Activated naive CD8-positive, alpha-beta T cell treated with anti-CD3 and anti-CD28 coated beads, Interleukin-2, amount 10 ng/mL, durations not matched to agents 7 days and 5 days (primary cell): Measurements from ENCODE around the gene THBS2. TPM values are rescaled to one million over a fixed set of nuclear protein-coding genes. Genes with fewer than 3 reads are reported as not detected.

Experiments used
- ATAC-seq: fragments of 150-1000 bp; cut with Tn5 transposase; one replicate; pipeline ENCODE4 v1.10.0; 2021; ENCODE audit warnings: low read depth, moderate library complexity
- POLR2A ChIA-PET: fragments of 350-600 bp; sonication (Branson Sonifier 250); formaldehyde crosslinking; loops from one replicate; lab custom pipeline; 2021; ENCODE audit warnings: antibody characterized with exemption; lab: Charles Lee
- DNase-seq: peaks from one replicate; pipeline ENCODE4 v3.0.0; 2021
- H3K27ac Mint-ChIP-seq: one replicate; pipeline ENCODE4 v1.8.0; 2022; ENCODE audit warnings: mild to moderate bottlenecking, mixed read lengths
- H3K27me3 Mint-ChIP-seq: one replicate; pipeline ENCODE4 v1.8.0; 2022; ENCODE audit warnings: mild to moderate bottlenecking, moderate library complexity, mixed read lengths
- H3K36me3 Mint-ChIP-seq: one replicate; pipeline ENCODE4 v1.8.0; 2021; ENCODE audit warnings: mild to moderate bottlenecking, mixed read lengths
- H3K4me1 Mint-ChIP-seq: one replicate; pipeline ENCODE4 v1.8.0; 2021; ENCODE audit warnings: mixed read lengths
- H3K4me3 Mint-ChIP-seq: one replicate; pipeline ENCODE4 v1.8.0; 2022; ENCODE audit warnings: mild to moderate bottlenecking, moderate library complexity, mixed read lengths
- H3K9me3 Mint-ChIP-seq: one replicate; pipeline ENCODE4 v1.8.0; 2021; ENCODE audit warnings: mixed read lengths
- total RNA-seq, 2 experiments: library from RNA; stranded (reverse); gene quantifications; one replicate each; pipeline ENCODE4 v1.2.3, GENCODE V29; 2021

THBS2 gene
- total RNA-seq, 2 experiments from 2014 or later: not detected

- DNase-seq: no peak
- H3K27ac Mint-ChIP-seq: no peak overlapping the region
- POLR2A ChIA-PET: no interaction called here
- peaks cover 3% of the 10 kb centered on the region for H3K36me3 Mint-ChIP-seq
- no peak for ATAC-seq
- peaks cover 14% of the 10 kb centered on the region for H3K9me3 Mint-ChIP-seq
- no peak overlapping the region for H3K4me3 Mint-ChIP-seq
- H3K27me3 Mint-ChIP-seq: no peaks in the 10 kb centered on the region
- no peaks in the 10 kb centered on the region for H3K4me1 Mint-ChIP-seq
Measured at GRCh38 chr6:169229615-169230321, 23.9 kb downstream of the THBS2 start.

GRCh38 chr6:169227116-169227515 is 26.5 kb downstream of the THBS2 start:
- POLR2A ChIA-PET: interaction anchor here (1.1 kb wide), 1 partner anchor 14 kb away, joined by 4 read pairs; no protein-coding TSS in a partner anchor
- peaks cover 3% of the 10 kb centered on the region for H3K9me3 Mint-ChIP-seq
- no peak for DNase-seq

GRCh38 chr6:169225887-169226286 is 27.8 kb downstream of the THBS2 start:
- H3K9me3 Mint-ChIP-seq: peaks cover 3% of the 10 kb centered on the region
- H3K27ac Mint-ChIP-seq: no peak overlapping the region
- no peaks in the 10 kb centered on the region for H3K36me3 Mint-ChIP-seq
- no peak overlapping the region for H3K4me3 Mint-ChIP-seq
- POLR2A ChIA-PET: interaction anchor here (0.5 kb wide), 1 partner anchor 13 kb away, joined by 5 read pairs; no protein-coding TSS in a partner anchor
- ATAC-seq: no peak
- H3K27me3 Mint-ChIP-seq: no peaks in the 10 kb centered on the region
- DNase-seq: no peak
- no peaks in the 10 kb centered on the region for H3K4me1 Mint-ChIP-seq

More at GRCh38 chr6:169227116-169227515, 26.5 kb downstream of the THBS2 start:
- H3K4me3 Mint-ChIP-seq: no peak overlapping the region
- ATAC-seq: no peak
- no peaks in the 10 kb centered on the region for H3K4me1 Mint-ChIP-seq
- no peak overlapping the region for H3K27ac Mint-ChIP-seq
- H3K36me3 Mint-ChIP-seq: no peaks in the 10 kb centered on the region
- no peaks in the 10 kb centered on the region for H3K27me3 Mint-ChIP-seq

GRCh38 chr6:169225131-169225576 is 28.5 kb downstream of the THBS2 start:
- H3K27ac Mint-ChIP-seq: no peak overlapping the region
- H3K4me3 Mint-ChIP-seq: no peak overlapping the region
- no peak for DNase-seq
- no peaks in the 10 kb centered on the region for H3K27me3 Mint-ChIP-seq
- no peaks in the 10 kb centered on the region for H3K4me1 Mint-ChIP-seq
- no peak for ATAC-seq
- no peaks in the 10 kb centered on the region for H3K36me3 Mint-ChIP-seq
- POLR2A ChIA-PET: interaction anchor here (0.5 kb wide), 1 partner anchor 12 kb away, joined by 5 read pairs; no protein-coding TSS in a partner anchor
- H3K9me3 Mint-ChIP-seq: peaks cover 3% of the 10 kb centered on the region

- Mint-ChIP-seq H3K27me3 (no peaks in the 10 kb centered on the region), H3K9me3 (peaks cover 3% of the 10 kb centered on the region), H3K36me3 (no peaks in the 10 kb centered on the region), H3K4me1 (no peaks in the 10 kb centered on the region), H3K27ac (no peak overlapping the region), H3K4me3 (no peak overlapping the region)
- POLR2A ChIA-PET: no interaction called here
- ATAC-seq (no peak), DNase-seq (no peak)
Measured at GRCh38 chr6:169224716-169225115, 28.9 kb downstream of the THBS2 start.

GRCh38 chr6:169224185-169224695 is 29.4 kb downstream of the THBS2 start:
- POLR2A ChIA-PET: no interaction called here
- H3K4me1 Mint-ChIP-seq: no peaks in the 10 kb centered on the region
- no peak overlapping the region for H3K4me3 Mint-ChIP-seq
- DNase-seq: no peak
- no peaks in the 10 kb centered on the region for H3K36me3 Mint-ChIP-seq
- H3K27me3 Mint-ChIP-seq: no peaks in the 10 kb centered on the region
- H3K9me3 Mint-ChIP-seq: peaks cover 3% of the 10 kb centered on the region
- no peak overlapping the region for H3K27ac Mint-ChIP-seq
- ATAC-seq: no peak

- H3K27ac Mint-ChIP-seq: no peak overlapping the region
- H3K4me3 Mint-ChIP-seq: no peak overlapping the region
- H3K27me3 Mint-ChIP-seq: no peaks in the 10 kb centered on the region
- peaks cover 5% of the 10 kb centered on the region for H3K36me3 Mint-ChIP-seq
- DNase-seq: no peak
- no peak for ATAC-seq
- POLR2A ChIA-PET: no interaction called here
- no peaks in the 10 kb centered on the region for H3K4me1 Mint-ChIP-seq
- peaks cover 11% of the 10 kb centered on the region for H3K9me3 Mint-ChIP-seq
Measured at GRCh38 chr6:169223006-169223405, 30.6 kb downstream of the THBS2 start.

GRCh38 chr6:169222126-169222525 is 31.5 kb downstream of the THBS2 start:
- no peak overlapping the region for H3K4me3 Mint-ChIP-seq
- no peak for DNase-seq
- no peaks in the 10 kb centered on the region for H3K4me1 Mint-ChIP-seq
- H3K36me3 Mint-ChIP-seq: peaks cover 5% of the 10 kb centered on the region
- POLR2A ChIA-PET: no interaction called here
- H3K27me3 Mint-ChIP-seq: no peaks in the 10 kb centered on the region
- peaks cover 12% of the 10 kb centered on the region for H3K9me3 Mint-ChIP-seq
- no peak for ATAC-seq
- no peak overlapping the region for H3K27ac Mint-ChIP-seq

GRCh38 chr6:169221264-169221663 is 32.4 kb downstream of the THBS2 start:
- POLR2A ChIA-PET: no interaction called here

GRCh38 chr6:169220068-169220964 is 33.3 kb downstream of the THBS2 start:
- H3K27ac Mint-ChIP-seq: no peak overlapping the region
- peaks cover 5% of the 10 kb centered on the region for H3K36me3 Mint-ChIP-seq
- POLR2A ChIA-PET: no interaction called here
- H3K27me3 Mint-ChIP-seq: no peaks in the 10 kb centered on the region
- H3K4me1 Mint-ChIP-seq: no peaks in the 10 kb centered on the region
- ATAC-seq (no peak), DNase-seq (no peak)
- peaks cover 12% of the 10 kb centered on the region for H3K9me3 Mint-ChIP-seq
- H3K4me3 Mint-ChIP-seq: no peak overlapping the region

More at GRCh38 chr6:169221264-169221663, 32.4 kb downstream of the THBS2 start:
- no peaks in the 10 kb centered on the region for H3K27me3 Mint-ChIP-seq
- H3K36me3 Mint-ChIP-seq: peaks cover 5% of the 10 kb centered on the region
- H3K4me1 Mint-ChIP-seq: no peaks in the 10 kb centered on the region
- no peak overlapping the region for H3K4me3 Mint-ChIP-seq
- peaks cover 12% of the 10 kb centered on the region for H3K9me3 Mint-ChIP-seq
- DNase-seq (no peak), ATAC-seq (no peak)
- H3K27ac Mint-ChIP-seq: no peak overlapping the region

- ATAC-seq (no peak), DNase-seq (no peak)
Measured at GRCh38 chr6:169217972-169218371, 35.7 kb downstream of the THBS2 start.

GRCh38 chr6:169216830-169217229 is 36.8 kb downstream of the THBS2 start:
- no peaks in the 10 kb centered on the region for H3K27me3 Mint-ChIP-seq
- no peak overlapping the region for H3K27ac Mint-ChIP-seq
- DNase-seq (no peak), ATAC-seq (no peak)
- H3K36me3 Mint-ChIP-seq: peaks cover 6% of the 10 kb centered on the region
- peaks cover 3% of the 10 kb centered on the region for H3K4me1 Mint-ChIP-seq
- H3K9me3 Mint-ChIP-seq: peaks cover 13% of the 10 kb centered on the region
- POLR2A ChIA-PET: no interaction called here
- no peak overlapping the region for H3K4me3 Mint-ChIP-seq

More at GRCh38 chr6:169217972-169218371, 35.7 kb downstream of the THBS2 start:
- Mint-ChIP-seq H3K4me1 (no peaks in the 10 kb centered on the region), H3K9me3 (peaks cover 9% of the 10 kb centered on the region), H3K27ac (no peak overlapping the region), H3K27me3 (no peaks in the 10 kb centered on the region), H3K36me3 (peaks cover 5% of the 10 kb centered on the region), H3K4me3 (no peak overlapping the region)
- POLR2A ChIA-PET: no interaction called here

- Mint-ChIP-seq H3K36me3 (peaks cover 9% of the 10 kb centered on the region), H3K4me3 (no peak overlapping the region), H3K4me1 (peaks cover 4% of the 10 kb centered on the region), H3K9me3 (peaks cover 16% of the 10 kb centered on the region), H3K27me3 (no peaks in the 10 kb centered on the region), H3K27ac (no peak overlapping the region)
- ATAC-seq (no peak), DNase-seq (no peak)
- POLR2A ChIA-PET: no interaction called here
Measured at GRCh38 chr6:169215201-169215681, 38.4 kb downstream of the THBS2 start.
